GM19324 (cell line): Measurements from ENCODE around the gene RAB3IP.

ENCODE experiments used
- ATAC-seq: cut with Tn5 transposase; IDR thresholded peaks from one replicate; pipeline ENCODE4 v1.9.1; 2021; ENCODE audit warnings: mild to moderate bottlenecking, moderate library complexity; ENCODE audit not compliant: unreplicated experiment, low FRiP score

The RAB3IP gene, protein sequence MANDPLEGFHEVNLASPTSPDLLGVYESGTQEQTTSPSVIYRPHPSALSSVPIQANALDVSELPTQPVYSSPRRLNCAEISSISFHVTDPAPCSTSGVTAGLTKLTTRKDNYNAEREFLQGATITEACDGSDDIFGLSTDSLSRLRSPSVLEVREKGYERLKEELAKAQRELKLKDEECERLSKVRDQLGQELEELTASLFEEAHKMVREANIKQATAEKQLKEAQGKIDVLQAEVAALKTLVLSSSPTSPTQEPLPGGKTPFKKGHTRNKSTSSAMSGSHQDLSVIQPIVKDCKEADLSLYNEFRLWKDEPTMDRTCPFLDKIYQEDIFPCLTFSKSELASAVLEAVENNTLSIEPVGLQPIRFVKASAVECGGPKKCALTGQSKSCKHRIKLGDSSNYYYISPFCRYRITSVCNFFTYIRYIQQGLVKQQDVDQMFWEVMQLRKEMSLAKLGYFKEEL

DNA sequence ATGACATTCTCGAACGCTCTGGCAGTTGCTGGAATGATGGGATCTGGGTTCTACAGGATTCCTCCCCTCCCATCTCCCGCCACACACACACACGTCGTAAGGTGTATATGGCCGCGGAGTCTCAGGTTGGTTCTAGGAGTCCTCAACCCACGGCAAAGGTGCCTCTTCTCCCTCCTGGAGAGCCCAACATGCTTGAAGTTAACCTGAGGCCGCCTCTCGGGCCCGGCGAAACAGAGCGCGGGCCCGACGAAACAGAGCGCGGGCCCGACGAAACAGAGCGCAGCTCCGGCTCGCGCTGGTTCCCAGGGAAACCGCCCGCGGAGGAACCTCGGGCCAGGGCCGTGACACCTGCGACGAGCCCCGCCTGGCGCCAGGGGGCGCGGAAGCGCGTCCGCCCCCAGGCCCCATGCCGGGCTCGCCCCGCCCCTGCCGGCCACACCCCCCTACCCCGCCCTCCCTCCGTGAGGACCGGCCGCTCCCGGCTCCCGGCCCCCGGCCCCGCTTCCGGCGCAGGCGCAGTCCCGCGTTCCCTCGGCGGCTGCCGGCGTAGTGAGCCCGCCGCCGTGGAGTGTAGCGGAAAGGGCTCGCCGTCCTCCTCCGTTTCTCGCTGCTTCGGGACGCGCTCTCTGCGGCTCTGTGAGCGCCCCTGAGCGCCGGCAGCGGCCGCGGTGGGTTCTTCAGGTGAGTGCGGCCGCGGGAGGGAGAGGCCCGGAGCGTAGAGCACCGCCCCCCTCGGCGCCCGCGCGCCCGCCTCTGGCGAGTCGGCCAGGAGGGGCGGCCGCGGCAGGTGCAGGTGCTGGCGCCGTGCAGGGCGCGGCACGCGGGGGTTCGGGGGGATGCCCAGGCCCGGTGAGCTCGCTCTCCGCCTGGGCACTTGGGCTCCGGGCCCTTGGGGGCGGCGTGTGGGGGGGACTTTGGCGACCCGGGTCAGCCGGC is at the start of gene RAB3IP:
Gene RAB3IP, plus strand, starts transcription at position 510 of the 936 bp plus-strand sequence. CDS start 16,549 bp downstream, outside the sequence.
- peak; percentile 90 for ATAC-seq

DNA sequence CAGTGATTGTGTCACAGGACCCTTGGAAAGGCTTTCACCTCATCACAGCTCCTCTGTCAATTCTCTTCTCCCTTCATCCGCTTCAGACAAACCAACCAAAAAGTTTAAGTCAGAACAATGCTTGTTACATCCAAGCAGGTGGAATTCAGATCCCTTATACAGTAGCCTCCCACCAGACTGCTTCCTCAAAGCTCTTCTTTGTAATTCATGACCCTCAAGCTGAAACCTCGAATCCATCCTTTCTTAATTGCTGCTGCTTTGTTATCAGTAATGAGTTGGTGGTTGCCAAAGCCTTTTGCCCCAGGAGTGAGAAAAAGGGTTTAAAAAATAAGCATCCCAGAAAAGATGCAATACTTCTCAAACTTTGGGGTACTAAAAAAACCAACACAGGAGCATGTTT is 49.0 kb upstream of the RAB3IP start:
- ATAC-seq = no peak

DNA sequence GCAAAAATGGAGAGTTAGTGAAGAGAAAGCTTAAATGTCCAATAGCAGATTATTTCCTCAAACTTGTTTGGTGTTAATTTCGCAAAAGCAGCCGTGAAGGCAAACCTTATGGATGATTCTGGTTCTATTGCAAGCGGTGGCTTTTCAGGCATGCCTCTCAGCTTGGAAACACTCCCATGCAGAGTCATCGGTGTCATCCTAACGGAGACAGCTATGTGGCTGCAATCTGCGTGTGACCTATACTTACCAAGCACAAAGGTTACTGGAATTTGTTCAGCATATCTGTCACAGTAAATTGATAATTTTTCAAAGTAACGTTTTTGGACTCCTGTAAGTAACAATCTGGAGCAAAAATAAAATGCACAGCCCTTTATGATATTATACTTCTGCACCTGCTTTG is 44.5 kb upstream of the RAB3IP start:
- no peak for ATAC-seq

DNA sequence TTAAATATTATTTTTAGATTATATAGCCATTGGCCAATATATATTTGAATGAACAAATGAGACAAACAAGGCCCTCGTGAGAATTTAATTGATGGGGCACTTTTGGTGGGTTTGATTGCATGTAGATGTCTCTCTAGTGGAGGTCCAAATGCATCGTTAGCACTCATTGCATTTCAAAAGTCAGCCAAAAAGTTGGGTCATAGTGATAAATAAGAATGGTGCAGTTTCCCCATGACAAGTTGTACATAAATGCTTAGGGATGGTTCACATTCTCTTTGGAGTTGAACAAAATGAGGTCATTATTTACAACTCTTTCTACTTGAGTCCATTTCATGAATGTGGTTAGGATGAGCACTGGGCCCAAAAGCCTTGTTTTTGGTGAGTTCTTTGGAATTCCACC is 40.6 kb upstream of the RAB3IP start:
- no peak for ATAC-seq

DNA sequence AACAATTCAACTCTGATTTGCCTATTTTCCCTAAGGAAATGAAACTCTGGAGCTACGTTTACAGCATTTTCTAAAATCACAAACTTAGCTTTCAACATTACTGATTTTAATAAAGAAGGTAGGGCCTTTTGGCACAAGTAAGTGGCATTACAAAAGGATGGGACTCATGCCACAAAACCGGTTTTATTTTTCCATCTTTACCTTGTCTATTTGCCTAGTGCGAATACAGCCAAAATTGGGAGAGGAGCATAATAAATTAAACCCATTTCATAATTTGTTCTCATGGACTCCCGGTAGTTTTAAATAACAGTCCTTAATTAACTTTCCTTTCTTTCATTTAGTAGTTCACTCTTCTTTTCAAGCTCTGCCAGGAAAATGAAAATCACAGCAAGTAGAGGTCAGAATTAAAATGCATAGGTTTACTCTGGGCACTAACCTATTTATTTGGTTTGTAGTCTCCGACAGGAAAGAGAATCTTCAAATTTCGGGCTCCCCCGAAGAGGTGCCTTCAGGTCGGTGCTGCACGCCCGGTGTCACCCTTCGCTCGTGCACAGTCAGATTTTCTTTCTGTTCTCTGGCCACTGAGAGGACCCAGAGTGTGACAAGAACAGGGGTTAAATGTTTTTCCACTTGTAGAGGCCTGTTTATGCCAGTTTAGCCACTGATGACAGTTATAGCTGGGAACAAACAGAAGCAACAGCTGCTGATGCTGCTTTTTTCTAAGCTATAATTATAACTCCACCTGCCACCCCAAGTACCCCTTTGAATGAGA is 39.7 kb upstream of the RAB3IP start, which contains the start of gene BEST3:
Gene BEST3, minus strand, starts transcription at position 535 of the 772 bp plus-strand sequence. CDS start 1,505 bp downstream, outside the sequence.
- no peak for ATAC-seq

DNA sequence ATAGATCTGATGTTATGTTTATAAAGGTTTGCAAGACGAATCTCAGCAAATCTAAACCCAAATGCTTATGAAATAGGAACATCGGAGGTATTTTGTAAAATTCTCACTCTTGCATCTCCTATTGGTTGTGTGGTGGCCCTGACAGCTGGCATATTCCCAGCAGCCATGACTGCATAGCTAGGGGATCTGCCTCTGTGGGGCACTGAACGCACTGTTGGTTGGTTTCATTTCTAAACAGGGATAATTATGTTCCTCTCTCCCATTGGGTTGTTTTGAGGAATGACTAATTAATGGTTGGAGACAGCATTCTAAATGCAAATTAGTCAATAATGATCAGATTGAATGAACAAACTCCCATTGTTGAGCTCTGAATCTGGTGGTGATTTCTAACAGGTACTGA is 36.8 kb upstream of the RAB3IP start:
- no peak for ATAC-seq

DNA sequence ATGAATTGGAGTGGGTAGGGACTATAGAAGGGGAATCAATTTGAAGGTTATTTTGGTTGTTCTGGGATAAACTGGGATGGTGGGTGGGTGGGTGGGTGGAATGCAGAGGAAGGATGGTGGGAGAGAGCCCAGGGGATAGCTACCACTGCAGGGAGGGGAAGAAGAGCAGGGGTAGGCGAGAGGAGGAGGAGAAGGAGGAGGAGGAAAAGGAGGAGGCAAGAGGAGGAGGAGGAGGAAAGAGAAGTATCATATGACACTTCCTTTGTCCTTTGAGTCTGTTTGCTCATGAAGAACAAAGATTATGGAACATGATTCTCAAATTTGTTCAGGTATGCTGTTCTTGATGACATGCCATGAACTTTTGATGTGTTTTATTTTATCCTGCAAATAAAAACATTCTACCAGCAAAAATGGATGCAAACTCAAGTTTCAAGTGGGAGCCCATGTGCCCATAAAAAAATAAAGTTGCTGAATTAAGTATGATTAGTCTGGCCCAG is 35.5 kb upstream of the RAB3IP start:
- ATAC-seq = no peak

DNA sequence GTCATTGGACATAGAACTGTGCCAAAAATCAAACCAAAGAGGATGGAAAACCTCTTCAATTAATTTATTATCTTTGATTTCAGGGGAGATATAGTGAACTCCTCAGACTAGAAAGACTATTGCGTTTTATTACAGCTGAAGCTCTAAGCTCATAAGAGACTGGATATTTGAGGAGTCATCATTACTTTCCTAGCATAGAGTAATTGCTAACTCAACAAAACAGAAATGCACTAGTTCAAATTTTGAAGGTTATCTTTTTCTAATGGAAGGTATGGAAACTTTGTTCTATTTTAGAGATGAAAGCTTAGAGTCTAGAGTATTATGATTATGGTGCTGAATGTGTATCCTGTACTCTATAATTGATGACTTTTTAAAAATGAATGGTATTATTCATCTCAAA is 34.3 kb upstream of the RAB3IP start:
- ATAC-seq = no peak

DNA sequence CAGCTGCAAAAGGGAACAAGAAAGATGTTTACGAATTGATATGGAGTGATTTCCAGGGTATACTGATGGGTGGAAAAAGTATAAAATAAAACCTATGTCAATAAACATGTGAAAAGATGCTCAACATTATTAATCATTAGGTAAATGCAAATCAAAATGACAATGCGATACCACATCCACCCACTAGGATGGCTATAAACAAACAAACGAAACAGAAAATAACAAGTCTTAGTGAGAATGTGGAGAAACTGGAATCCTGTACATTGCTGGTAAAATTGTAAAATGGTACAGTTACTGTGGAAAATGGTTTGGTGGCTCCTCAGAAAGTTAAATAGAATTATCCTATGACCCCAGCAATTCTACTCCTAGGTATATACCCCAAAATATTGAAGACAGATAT is 30.0 kb upstream of the RAB3IP start:
- no peak for ATAC-seq

DNA sequence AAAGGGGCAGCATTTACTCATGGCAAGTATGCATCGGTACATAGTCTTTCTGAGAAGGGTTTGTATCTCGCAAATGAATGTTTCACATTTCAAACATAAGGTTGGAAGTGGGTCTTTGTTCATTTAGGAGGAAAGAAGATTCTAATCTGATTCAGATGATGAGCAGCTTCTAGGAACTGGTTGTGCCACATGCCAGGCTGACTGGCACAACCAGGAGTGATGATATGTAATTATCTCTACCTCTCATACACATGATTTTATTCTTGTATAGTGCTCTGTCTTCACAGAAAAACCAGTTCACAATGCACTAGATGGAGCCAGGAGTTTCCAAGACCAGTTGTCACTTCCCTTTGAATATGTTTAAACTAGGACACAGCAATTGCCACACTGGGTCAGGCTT is 25.8 kb upstream of the RAB3IP start:
- no peak for ATAC-seq

DNA sequence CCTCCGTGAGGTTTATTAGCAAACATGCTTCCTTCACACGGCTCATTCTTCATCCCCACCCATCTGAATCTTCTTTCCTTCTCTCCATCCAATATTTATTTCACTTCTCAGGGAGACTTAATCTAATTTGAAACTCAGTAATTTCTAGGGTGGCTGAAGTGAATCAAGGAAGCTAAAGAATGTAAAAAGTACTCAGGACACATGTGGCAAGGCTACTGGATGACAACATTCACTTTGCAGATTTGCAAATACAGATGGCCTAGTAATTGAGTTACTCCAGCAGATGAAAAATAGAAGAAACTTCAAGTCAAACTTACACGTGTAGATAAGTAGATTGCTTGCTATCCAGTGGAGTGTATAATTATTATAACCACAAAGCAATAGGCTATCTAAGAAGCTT is 24.1 kb upstream of the RAB3IP start:
- ATAC-seq = no peak

DNA sequence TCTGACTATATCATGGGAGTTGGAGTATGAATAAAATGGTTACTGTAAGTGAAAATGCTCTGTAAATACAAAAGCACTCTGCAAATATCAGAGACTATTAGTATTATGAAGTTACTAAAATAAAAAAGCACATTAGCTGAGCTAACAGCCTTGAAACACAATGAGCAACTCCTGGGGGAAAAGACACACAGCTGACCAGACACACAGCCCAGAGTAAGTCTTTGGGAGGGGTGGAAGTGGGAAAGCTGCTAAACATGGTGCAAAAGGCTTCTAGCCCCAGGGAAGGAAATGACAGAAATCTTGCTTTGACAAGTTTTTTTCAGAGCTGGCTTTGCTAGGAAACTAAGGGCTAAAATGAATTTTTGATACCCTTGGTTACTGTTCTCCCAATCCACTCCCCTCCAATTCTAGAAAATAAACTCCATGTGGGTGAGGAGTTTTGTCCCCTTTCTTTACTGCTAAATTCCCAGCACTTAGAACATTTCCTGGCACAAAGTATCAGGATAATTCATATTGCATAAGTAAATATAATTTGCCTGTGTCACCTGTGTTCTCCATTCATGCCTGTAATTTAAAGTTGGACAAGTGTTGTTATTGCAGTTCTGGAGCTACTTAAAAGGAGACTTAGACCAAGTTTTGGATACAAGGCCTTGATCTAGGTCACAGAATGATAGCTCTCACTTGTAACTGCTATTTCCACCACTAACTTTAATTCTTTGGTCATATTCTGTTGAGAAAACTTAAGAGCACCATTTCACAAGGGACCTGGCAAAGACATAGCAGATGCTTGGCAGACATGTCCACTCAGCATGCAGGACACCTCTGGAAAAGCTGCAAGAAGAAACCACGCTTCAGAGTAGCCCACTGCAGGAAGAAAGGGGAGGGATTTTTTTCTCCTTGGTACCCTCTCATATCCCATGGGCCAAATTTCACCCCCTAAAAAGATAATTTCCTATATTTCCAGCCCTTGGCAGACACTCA is 19.0 kb upstream of the RAB3IP start:
- no peak for ATAC-seq

DNA sequence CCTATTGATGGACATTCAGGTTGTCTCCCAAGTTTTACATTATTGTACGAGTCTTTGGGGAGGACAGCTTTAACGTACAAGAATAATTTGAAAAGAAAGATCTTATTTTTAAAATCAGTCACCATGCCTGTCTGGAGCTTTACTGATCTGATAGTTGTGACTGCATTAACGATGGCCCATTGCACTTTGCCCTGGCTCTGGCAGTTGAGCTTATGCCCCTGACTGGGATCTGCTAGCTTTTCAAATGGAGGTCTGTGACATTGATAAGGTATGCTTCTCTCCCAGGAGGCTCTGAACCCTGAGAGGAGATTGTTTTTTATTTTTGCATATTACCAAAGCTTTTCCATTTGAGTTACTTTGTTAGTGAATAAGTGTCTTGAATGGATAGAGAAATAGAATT is 17.9 kb upstream of the RAB3IP start:
- no peak for ATAC-seq

DNA sequence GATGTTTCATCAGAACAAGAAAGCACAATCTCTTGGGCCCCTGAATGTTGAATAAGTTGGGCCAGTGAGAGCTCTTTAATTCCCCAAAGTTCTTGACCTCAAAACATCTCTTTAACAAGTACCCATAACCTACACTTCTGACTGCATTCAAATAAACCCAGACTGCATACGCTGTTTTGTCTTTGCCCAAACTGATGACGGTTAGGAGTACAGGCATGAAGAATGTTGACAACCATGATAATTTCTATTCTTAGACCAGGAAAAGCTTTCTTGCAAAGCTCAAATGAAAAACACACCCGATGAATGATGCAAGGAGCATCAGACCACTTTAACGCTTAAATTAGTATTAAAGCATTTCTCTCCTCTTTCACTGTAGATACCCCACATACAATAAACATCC is 11.7 kb upstream of the RAB3IP start:
- ATAC-seq = no peak

DNA sequence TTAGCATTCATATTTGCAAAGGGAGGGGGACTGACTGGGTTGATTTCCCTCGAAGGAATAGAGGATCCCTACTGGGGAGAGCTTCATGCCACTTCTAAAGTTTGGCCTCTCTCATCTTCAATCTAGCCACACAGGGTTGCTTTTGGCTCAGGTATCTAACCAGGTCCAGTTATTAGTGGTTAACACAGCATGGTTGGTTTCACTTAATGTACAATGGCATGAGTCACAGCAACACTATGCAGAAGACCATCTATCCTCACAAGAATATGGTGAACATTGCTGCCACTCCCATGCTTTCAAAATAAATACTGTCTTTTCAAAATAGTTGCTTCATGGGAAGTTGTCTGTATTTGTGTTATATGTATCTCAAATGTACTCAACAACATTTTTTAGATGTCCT is 6.6 kb upstream of the RAB3IP start:
- no peak for ATAC-seq

DNA sequence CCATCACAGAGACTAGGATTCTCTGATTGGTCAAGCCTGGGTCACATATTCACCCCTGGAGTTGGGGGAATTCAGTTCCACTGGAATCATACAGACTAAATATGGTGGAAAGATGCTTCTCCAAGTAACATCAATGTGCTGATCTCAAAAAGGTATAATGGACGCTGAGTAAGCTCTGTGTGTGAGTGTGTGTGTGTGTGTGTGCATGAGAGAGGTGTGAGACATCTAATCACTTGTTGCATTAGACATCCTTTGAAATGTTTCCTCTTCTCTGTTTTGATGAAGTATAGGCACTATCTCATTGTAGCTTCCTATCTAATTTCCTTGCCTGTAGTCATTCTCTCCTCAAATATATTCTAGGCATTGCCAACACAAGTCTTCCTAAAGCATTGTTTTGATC is 5.0 kb upstream of the RAB3IP start:
- ATAC-seq = no peak

DNA sequence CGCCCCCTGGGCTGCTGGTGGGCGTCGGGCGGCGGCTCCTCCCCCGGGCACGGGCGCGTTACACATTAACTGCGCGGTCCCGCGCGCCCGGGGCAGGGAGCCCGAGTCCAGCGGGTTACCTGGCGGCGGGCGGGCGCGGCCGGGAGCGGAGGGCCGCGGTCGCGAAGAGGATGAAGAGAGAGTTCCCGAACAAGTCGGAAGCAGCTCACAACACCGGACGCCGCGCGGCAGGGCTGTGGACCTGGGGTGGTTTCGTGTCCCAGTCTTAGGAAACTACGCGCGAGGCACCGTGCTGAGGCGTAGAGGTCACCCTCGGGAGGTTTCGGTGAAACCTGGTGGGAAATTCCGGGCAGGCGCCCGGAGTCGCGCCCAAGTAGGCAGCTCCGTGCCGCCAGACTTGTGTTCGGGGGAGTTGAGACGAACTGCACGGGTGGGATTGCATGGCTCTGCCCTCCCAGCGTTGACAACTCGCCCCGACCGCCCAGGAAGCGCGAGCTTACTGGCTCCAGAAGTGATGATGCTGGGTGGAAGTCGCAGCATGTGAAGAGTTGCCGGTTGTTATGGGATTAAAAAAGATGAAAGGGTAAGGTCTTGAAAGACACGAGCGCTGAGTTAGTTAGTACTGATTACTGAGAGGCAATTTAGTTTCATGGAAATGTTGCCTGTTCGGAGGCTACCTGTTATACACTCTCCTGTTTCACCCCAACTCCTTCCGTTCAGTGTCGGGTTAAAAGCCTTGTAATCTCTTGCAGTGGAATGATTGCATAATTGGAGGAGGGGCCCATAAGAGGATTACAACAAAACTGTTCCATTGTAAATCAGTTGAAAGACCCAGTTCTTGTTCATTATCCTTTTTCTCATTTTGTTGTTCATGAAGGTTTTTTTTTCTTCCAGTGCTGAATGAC is 879 bp downstream of the RAB3IP start:
- peak; percentile 45 for ATAC-seq

DNA sequence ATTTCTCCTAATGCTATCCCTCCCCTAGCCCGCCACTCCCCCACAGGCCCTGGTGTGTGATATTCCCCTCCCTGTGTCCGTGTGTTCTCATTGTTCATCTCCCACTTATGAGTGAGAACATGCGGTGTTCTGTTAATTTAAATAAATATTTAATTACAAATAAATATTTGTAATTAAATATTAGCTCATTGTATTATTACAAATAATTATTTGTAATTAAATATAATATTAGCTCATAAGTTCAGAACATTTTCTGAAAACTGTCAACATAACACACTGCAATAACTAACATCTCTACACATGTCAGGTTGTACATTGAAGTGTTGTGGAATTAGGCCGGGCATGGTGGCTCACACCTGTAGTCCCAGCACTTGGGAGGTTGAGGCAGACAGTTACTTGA is 5.4 kb downstream of the RAB3IP start:
- no peak for ATAC-seq
